ENCODE measurements around the gene C1QL3.
A peak's percentile ranks its signal among the peaks of the same experiment; 100 is the strongest.

Gene C1QL3

DNA sequence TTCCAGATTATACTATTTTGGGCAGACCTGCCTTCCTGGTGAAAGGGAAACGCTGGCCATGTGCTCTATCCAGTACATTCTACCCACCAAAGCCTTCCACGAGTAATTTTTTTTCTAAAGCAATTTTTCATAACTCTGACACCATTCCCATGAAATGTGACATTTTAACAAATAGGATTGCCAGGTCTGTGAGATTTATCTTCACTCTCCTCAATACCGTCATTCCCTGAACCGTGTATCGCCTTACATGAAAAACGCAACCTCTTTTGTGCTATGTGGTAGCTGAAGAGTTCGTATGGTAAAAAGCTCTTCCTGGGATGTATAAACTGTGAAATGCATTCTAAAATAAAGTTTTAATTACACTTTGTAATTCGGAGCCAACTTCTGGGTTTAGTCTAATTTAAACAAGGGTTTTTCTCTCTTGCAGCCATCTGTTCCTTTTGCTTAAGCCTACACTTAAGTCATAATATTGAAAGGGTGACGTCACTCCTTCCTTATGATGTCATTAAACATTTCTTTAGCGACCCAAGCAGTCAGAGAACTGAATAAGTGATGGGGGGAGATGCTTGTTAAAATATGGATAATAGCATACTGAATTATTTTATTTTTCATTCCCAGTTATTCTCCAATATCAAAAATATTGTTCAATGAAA is 27.7 kb downstream of the C1QL3 start:
- no peak for DNase-seq (ENCODE audit: low read depth in 2 of 2, low spot score in 1 of 2)

DNA sequence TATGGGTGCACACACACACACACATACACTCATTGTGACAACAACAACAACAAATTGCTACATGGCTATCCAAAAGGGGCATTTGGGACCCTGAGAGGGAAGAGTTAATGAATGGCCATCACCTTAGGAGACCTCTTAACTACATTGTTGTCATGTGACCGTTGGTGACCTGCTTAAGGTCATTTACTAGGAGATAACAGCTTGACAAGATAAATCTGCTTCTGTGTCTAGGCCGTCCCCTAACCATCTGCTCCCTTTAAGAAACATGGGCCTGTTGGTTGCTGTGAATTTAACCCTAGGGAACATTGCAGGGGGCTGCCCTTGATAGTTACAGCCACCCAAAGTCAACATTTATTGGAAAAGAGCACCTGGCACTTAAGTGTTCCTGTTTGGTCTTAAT is 29.7 kb downstream of the C1QL3 start:
- DNase-seq (ENCODE audit: low read depth in 2 of 2, low spot score in 1 of 2), result no peak

DNA sequence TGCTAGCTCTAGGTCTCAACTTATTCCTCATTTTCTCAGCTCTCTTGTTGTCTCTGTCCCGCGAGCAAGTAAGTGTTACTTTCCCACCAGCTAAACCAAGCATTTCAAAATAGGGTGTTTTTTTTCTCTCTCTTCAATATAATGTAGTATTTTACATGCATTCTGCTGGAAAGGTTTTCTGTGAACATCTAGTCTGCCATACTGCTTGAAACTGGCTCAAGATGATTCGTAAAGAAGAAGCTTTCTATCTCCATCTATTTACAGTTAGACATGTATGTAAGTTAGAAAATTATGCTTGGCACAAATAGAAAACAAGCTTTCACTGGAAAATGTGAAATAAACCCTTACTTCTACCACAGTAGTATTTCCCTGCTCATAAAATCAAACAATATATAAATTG is 31.2 kb downstream of the C1QL3 start:
- no peak for DNase-seq (ENCODE audit: low read depth in 2 of 2, low spot score in 1 of 2)

DNA sequence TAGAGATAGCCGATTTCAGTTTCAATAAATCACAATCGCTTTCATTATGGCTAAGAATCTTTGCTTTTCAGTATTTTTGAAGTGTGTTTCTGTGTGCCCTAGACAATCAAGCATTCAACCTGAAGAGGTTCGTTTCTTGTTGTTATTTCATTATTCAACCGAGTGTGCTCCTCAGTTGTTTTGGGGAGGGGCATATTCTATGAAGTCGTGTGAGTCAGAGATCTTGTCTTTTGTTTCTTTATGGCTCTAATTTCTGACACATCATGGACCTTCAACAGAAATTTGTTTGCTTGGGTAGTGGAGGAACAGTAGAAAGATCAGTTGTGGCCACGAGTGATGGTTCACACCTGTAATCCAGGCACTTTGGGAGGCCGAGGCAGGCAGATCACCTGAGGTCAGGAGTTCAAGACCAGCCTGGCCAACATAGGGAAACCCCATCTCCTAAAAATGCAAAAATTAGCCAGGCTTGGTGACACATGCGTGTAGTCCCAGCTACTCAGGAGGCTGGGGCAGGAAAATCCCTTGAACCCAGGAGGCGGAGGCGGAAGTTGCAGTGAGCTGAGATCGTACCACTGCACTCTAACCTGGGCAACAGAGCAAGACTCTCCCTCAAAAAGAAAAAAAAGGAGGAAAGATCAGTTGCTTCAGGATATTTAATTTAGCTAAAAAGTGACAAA is 38.3 kb downstream of the C1QL3 start:
- no peak for DNase-seq (ENCODE audit: low read depth in 2 of 2, low spot score in 1 of 2)

DNA sequence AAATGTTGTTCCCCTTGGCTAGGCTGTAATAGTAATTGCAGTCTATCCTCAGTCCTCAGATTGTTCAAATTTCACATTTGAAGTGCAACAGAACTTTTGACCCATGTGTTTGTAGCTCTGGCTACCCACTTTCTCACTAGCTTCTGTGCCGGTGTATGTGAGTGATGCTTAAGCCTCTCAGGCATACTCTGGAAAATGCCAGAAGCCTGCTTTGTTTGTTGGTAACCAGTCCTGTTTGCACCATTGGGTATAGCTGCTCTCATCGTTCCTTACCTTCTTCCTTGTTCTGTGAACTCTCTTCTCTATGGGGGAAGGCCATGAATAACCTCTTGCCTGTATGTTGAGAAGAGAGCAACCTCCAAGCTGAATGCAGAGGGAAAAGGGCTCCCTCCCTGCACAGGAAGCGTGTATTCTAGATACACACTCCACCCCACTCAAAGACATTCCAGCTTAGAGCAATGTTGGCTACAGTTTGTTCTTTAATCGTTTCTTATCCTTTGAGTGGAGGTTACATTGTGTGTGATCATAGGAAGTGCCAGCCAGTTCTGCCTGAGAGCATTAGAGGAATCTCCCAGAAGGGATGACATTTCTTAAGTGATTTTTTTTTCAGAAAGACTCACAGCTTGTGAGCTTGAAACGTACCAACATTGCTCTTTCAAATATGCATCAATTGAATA is 40.5 kb downstream of the C1QL3 start:
- DNase-seq (ENCODE audit: low read depth in 2 of 2, low spot score in 1 of 2), result no peak

DNA sequence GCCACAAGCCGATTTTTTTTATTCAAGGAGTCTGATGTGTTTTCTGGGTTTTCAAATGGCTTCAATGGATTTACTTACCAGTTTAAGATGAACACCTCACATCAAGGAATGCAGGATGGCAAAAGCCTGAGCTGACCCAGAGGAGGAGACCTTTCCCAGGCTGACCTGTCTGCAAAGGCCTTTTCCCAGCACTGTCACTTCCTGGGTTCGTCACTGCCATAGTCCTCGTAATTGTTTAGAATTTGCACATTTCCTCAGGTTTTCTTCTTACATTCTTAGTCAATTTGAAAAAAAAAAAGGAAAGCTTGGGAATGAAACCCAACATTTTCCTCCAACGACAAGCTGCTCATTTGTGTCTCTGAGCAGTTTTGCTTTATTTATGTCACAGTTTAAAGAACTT is 42.9 kb downstream of the C1QL3 start:
- no peak for DNase-seq (ENCODE audit: low read depth in 2 of 2, low spot score in 1 of 2)

DNA sequence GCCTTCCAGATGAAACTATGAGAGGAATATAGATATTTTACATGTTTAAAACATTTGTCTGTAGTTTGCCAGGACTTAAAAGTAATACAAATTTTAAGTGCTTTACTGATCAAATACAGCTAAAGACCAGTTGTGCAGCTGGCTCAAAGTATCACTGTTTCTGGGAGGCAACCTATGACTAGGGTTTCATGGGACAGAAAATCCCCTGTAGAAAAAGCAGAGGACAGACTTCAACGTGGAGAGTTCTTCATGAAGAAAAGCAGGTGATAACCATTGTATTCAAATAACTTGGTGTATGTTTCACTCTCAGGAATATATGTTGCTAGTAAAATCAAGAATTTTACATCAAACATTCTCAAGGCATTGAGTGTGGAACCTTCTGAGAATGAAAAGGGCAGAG is 43.9 kb downstream of the C1QL3 start:
- no peak for DNase-seq (ENCODE audit: low read depth in 2 of 2, low spot score in 1 of 2)

DNA sequence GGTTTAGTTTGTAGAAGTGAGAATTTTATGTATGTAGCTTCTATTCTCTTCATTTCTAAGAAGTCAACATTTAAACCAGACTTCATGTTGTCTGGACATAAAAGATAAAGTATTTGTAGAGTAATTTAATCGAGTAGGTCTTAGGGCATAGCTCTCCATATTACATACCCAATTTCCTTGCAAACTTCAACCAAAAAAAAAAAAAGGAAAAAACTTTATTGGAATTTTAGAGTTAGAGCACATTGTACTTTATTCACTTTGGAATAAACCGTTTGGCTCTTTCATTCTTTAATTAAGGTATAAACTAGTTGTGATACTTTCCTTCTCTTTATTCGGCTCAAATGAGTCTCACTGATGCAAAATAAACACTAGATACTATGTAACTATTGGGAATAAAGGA is 48.9 kb downstream of the C1QL3 start:
- no peak for DNase-seq (ENCODE audit: low read depth in 2 of 2, low spot score in 1 of 2)

DNA sequence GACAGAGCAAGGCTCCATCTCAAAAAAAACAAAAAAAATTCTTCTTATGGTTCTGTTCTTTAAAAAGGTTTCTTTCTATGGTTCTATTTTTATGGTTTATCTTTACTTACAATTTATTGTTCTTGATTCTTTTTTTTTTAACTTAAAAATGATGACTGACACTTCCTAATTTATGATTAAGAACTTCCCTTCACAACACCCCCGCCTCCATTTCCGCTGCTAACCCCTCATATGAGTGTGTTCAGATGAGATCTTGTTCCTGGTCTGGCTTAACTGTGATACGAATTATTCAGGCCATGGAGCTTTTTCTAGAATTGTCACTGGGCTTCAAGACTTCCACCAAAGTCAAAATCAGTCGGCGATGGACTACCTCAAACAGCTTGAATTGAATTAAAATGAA is 50.9 kb downstream of the C1QL3 start:
- peak; percentile 3 to 10 for DNase-seq (ENCODE audit: low read depth in 2 of 2, low spot score in 1 of 2)

DNA sequence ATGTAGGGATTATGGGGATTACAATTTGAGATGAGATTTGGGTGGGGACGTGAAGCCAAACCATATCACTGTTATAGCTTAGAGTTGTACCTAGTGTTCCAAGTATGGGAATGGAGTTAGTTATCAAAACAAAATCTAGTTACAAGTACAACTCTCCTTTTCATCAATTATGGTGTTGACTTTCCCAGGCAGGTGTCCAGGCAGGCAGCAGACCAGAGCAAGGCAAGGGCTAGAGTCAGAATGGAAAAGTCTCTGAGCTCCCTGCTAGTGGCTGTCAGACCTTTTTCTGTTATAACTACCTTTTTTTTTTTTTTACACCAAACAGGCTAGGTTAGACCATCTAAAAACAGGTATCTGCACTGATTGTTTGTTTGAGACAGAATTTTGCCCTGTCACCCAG is 55.7 kb downstream of the C1QL3 start:
- DNase-seq (ENCODE audit: low read depth in 2 of 2, low spot score in 1 of 2), result no peak

Data from stimulated activated CD8-positive, alpha-beta memory T cell treated with anti-CD3 and anti-CD28 coated beads, Interleukin-4, amount 100 ng/mL, for 1 hour (primary cell).